PFSK-1 (cell line): ENCODE measurements around the gene HLCS.

Experiments
- FOXP2 ChIP-seq: optimal IDR thresholded peaks from 2 replicates; pipeline ENCODE3; 2011; ENCODE audit warnings: borderline replicate concordance, control low read depth, inconsistent platforms; ENCODE audit not compliant: insufficient read depth; ENCODE audit errors: extremely low read length, extremely low read depth
- POLR2AphosphoS5 ChIP-seq: IDR thresholded peaks from 2 replicates; pipeline ENCODE4 v1.6.1; 2012; ENCODE audit warnings: low read depth, mild to moderate bottlenecking, control low read depth, low read length, moderate library complexity
- SIN3A ChIP-seq: IDR thresholded peaks from 2 replicates; pipeline ENCODE4 v1.6.1; 2012; ENCODE audit warnings: mild to moderate bottlenecking, low read length, moderate library complexity, borderline replicate concordance; ENCODE audit not compliant: insufficient read depth
- TAF1 ChIP-seq: IDR thresholded peaks from 2 replicates; pipeline ENCODE4 v1.6.1; 2012; ENCODE audit warnings: low read length, control low read depth, borderline replicate concordance; ENCODE audit not compliant: insufficient read depth

DNA sequence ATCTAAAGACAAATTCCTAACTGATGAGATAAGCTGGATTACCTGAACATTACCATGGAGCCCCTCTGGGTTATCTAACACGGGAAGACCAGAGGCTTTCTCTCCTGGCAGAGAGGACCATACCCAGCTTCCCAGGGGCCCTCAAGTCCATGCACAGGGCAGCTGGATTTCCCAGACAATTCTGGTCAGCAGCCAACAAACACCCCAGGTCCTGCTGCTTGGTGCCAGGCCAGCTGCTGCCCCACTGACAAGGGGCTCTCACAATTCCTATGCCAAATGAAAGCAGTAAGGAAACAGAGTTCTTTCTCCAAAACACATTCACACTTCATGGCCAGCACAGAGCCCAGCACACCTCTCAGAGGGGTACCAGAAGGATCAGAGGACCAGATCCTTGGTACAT, 114.2 kb downstream of the HLCS start:
- TF ChIP-seq TAF1 = no peak
- no peak for TF ChIP-seq POLR2AphosphoS5
- TF ChIP-seq FOXP2 = no peak
- no peak for TF ChIP-seq SIN3A
